SK-N-SH (cell line): ENCODE data around the gene FOXP1. TPM values are rescaled to one million over a fixed set of nuclear protein-coding genes. Genes with fewer than 3 reads are reported as not detected.

Experiments used
- CTCF ChIA-PET: fragments of 300-600, 350-600 bp; formaldehyde crosslinking; extraction: SDS; loops from one replicate; lab custom pipeline; 2021; lab: Yijun Ruan, JAX
- POLR2A ChIA-PET: fragments of 350-600 bp; sonication (Branson Sonifier 250); formaldehyde crosslinking; extraction: SDS; loops from one replicate; lab custom pipeline; 2020; ENCODE audit warnings: antibody characterized with exemption, inconsistent platforms; lab: Yijun Ruan, JAX
- DNase-seq: peaks from one replicate; pipeline ENCODE4 v3.0.0; 2012
- H2AFZ ChIP-seq: fragments of 200-600 bp; sonication (generic); 2 replicates; pipeline ENCODE4 v1.8.1; 2016; ENCODE audit warnings: antibody characterized with exemption, mild to moderate bottlenecking, low read depth
- H3F3A ChIP-seq: fragments of 200-600 bp; sonication (generic); replicated peaks from 2 replicates; pipeline ENCODE3; 2016; ENCODE audit warnings: antibody characterized with exemption, mild to moderate bottlenecking; ENCODE audit not compliant: insufficient read depth
- H3K27ac ChIP-seq, 2 experiments: fragments of 200-500 bp in 1 of 2; fragments of 200-600 bp in 1 of 2; sonication (Bioruptor generic) in 1 of 2; sonication (generic), shearing (Covaris generic) in 1 of 2; 2 replicates each; pipeline versions ENCODE4 v1.5.1 to v1.6.1; 2014 to 2016; ENCODE audit warnings: low read depth in 2 of 2, inconsistent platforms in 1 of 2, low read length in 1 of 2, mild to moderate bottlenecking in 1 of 2, mixed read lengths in 1 of 2
- H3K27me3 ChIP-seq: fragments of 200-600 bp; sonication (generic), shearing (Covaris generic); 2 replicates; pipeline ENCODE4 v1.6.1; 2016; ENCODE audit warnings: mixed run types; ENCODE audit not compliant: insufficient read depth
- H3K36me3 ChIP-seq, 2 experiments: fragments of 200-500 bp in 1 of 2; fragments of 200-600 bp in 1 of 2; sonication (Bioruptor generic) in 1 of 2; sonication (generic) in 1 of 2; replicated peaks in 1 of 2; 2 replicates each; pipeline versions ENCODE3 to v1.5.1; 2014 to 2016; ENCODE audit warnings: low read length in 1 of 2, mild to moderate bottlenecking in 1 of 2; ENCODE audit not compliant: insufficient read depth in 2 of 2, control insufficient read depth in 1 of 2
- H3K4me1 ChIP-seq, 2 experiments: fragments of 200-500 bp in 1 of 2; fragments of 200-600 bp in 1 of 2; sonication (Bioruptor generic) in 1 of 2; sonication (generic), shearing (Covaris generic) in 1 of 2; 2 replicates each; pipeline versions ENCODE4 v1.5.1 to v1.6.1; 2014 to 2016; ENCODE audit warnings: low read depth in 1 of 2, low read length in 1 of 2, mixed run types in 1 of 2; ENCODE audit not compliant: insufficient read depth in 2 of 2, control insufficient read depth in 1 of 2
- H3K4me2 ChIP-seq: fragments of 200-600 bp; sonication (generic), shearing (Covaris generic); 2 replicates; pipeline ENCODE4 v1.6.1; 2017; ENCODE audit warnings: mixed run types
- H3K4me3 ChIP-seq, 2 experiments: fragments of 200-500 bp in 1 of 2; fragments of 200-600 bp in 1 of 2; sonication (Bioruptor generic) in 1 of 2; sonication (generic), shearing (Covaris generic) in 1 of 2; 2 replicates each; pipeline versions ENCODE4 v1.5.1 to v1.8.1; 2014 to 2016; ENCODE audit warnings: low read depth in 2 of 2, inconsistent platforms in 1 of 2, low read length in 1 of 2, mild to moderate bottlenecking in 1 of 2, mixed read lengths in 1 of 2, moderate library complexity in 1 of 2
- H3K79me2 ChIP-seq: fragments of 200-600 bp; sonication (generic); 2 replicates; pipeline ENCODE4 v1.8.1; 2017; ENCODE audit warnings: mild to moderate bottlenecking; ENCODE audit not compliant: insufficient read depth
- H3K9ac ChIP-seq: fragments of 200-600 bp; sonication (generic); 2 replicates; pipeline ENCODE4 v1.6.1; 2017; ENCODE audit warnings: mixed run types
- H3K9me2 ChIP-seq: fragments of 200-600 bp; sonication (generic); 2 replicates; pipeline ENCODE4 v1.6.1; 2017; ENCODE audit warnings: mixed run types
- H3K9me3 ChIP-seq: fragments of 200-600 bp; sonication (generic); 2 replicates; pipeline ENCODE4 v1.6.1; 2017; ENCODE audit warnings: mixed run types, mild to moderate bottlenecking, moderate library complexity
- H4K20me1 ChIP-seq: fragments of 200-600 bp; sonication (generic); 2 replicates; pipeline ENCODE4 v1.6.1; 2017; ENCODE audit warnings: mild to moderate bottlenecking, mixed run types; ENCODE audit not compliant: insufficient read depth
- ELF1 ChIP-seq: IDR thresholded peaks from 2 replicates; pipeline ENCODE4 v1.4.0; 2012
- FOSL2 ChIP-seq: IDR thresholded peaks from 2 replicates; pipeline ENCODE4 v1.4.0; 2012; ENCODE audit warnings: low read depth, mild to moderate bottlenecking, moderate library complexity, borderline replicate concordance
- FOXJ3 ChIP-seq: sonication (generic); formaldehyde crosslinking; IDR thresholded peaks from 2 replicates; pipeline ENCODE4 v1.5.1; 2020; ENCODE audit warnings: mild to moderate bottlenecking, missing genetic modification reagents
- MAX ChIP-seq: IDR thresholded peaks from 2 replicates; pipeline ENCODE4 v1.4.0; 2012; ENCODE audit warnings: low read depth
- NFIC ChIP-seq: IDR thresholded peaks from 2 replicates; pipeline ENCODE4 v1.4.0; 2012; ENCODE audit warnings: borderline replicate concordance
- NRF1 ChIP-seq: IDR thresholded peaks from 2 replicates; pipeline ENCODE4 v1.6.1; 2012; ENCODE audit warnings: low read depth, mild to moderate bottlenecking, low read length
- RCOR1 ChIP-seq: fragments of 150-350 bp; IDR thresholded peaks from 2 replicates; pipeline ENCODE4 v1.6.1; 2017; ENCODE audit warnings: antibody characterized with exemption, low read length
- REST ChIP-seq: IDR thresholded peaks from 2 replicates; pipeline ENCODE4 v1.6.1; 2012; ENCODE audit warnings: mild to moderate bottlenecking, low read depth, low read length, moderate library complexity
- RFX5 ChIP-seq: IDR thresholded peaks from 2 replicates; pipeline ENCODE4 v1.6.1; 2012; ENCODE audit warnings: mild to moderate bottlenecking, improper control_type of control experiment, low read length
- RXRA ChIP-seq: IDR thresholded peaks from 2 replicates; pipeline ENCODE4 v1.4.0; 2012; ENCODE audit warnings: low read depth, mild to moderate bottlenecking, borderline replicate concordance
- SIN3A ChIP-seq: IDR thresholded peaks from 2 replicates; pipeline ENCODE4 v1.6.1; 2012; ENCODE audit warnings: low read depth, mild to moderate bottlenecking, low read length, moderate library complexity, borderline replicate concordance
- TAF1 ChIP-seq: IDR thresholded peaks from 2 replicates; pipeline ENCODE4 v1.6.1; 2012; ENCODE audit warnings: low read depth, mild to moderate bottlenecking, low read length, moderate library complexity, borderline replicate concordance
- TCF12 ChIP-seq: IDR thresholded peaks from 2 replicates; pipeline ENCODE4 v1.4.0; 2012
- TEAD4 ChIP-seq: IDR thresholded peaks from 2 replicates; pipeline ENCODE4 v1.4.0; 2012; ENCODE audit warnings: mild to moderate bottlenecking, borderline replicate concordance; ENCODE audit not compliant: insufficient read depth
- USF1 ChIP-seq: IDR thresholded peaks from 2 replicates; pipeline ENCODE4 v1.4.0; 2012; ENCODE audit warnings: low read depth, borderline replicate concordance
- USF2 ChIP-seq: fragments of 150-350 bp; IDR thresholded peaks from 2 replicates; pipeline ENCODE4 v1.6.1; 2017; ENCODE audit warnings: antibody characterized with exemption, low read length, low read depth, borderline replicate concordance
- YY1 ChIP-seq: IDR thresholded peaks from 2 replicates; pipeline ENCODE4 v1.4.0; 2012; ENCODE audit warnings: low read depth, mild to moderate bottlenecking
- WGBS: methylation state at CpG from one replicate; pipeline ENCODE4 v1.1.6; 2017; ENCODE audit warnings: low lambda C conversion rate; 5-methylcytosine and 5-hydroxymethylcytosine counted together
- polyA plus RNA-seq, 3 experiments: library from polyadenylated mRNA; depleted of rRNA; stranded (reverse); fragments of >200 nt; gene quantifications; 2 replicates each; pipeline ENCODE4 v1.2.3, GENCODE V29; 2012

FOXP1 gene
- polyA plus RNA-seq, 1 of the 3 experiments (the other 2 are of a cell fraction) = 8.8 TPM

GRCh38 chr3:71088742-71089141, 494.8 kb downstream of the FOXP1 start (continued):
- TF ChIP-seq RFX5 = no peak
- TF ChIP-seq TCF12 = no peak
- no peak for TF ChIP-seq NRF1
- TF ChIP-seq YY1 = no peak
- TF ChIP-seq, all 33 proteins: peak for 0

- DNase-seq = no peak
- no peak for TF ChIP-seq NFIC
- no peaks in the 10 kb centered on the region for H3K27me3 ChIP-seq
- no peak overlapping the region for H2AFZ ChIP-seq
- no peak overlapping the region for H3K9ac ChIP-seq
- no peaks in the 10 kb centered on the region; a peak in 1 of 4 replicates for H3K4me1 ChIP-seq
- no peak overlapping the region for H3K4me2 ChIP-seq
- WGBS = 91% methylated on average over 8 of the region's 8 CpGs
- no peaks in the 10 kb centered on the region for H3K9me3 ChIP-seq
- H3K4me3 ChIP-seq = no peak overlapping the region
- no peak overlapping the region for H3K27ac ChIP-seq
- ChIA-PET POLR2A (no interaction called here), CTCF (interaction anchor here (1.0 kb wide), 1 partner anchor 81 kb away, joined by 4 read pairs; no protein-coding TSS in a partner anchor)
- peaks cover 3% of the 10 kb centered on the region for H3F3A ChIP-seq
- H3K79me2 ChIP-seq = peaks cover 32% of the 10 kb centered on the region; the same call in 1 of the 2 replicates
- no peaks in the 10 kb centered on the region for H4K20me1 ChIP-seq
- peaks cover 0 to 12% of the 10 kb centered on the region in 2 experiments for H3K36me3 ChIP-seq
- H3K9me2 ChIP-seq = no peaks in the 10 kb centered on the region
Observed at GRCh38 chr3:71088019-71088708, 495.4 kb downstream of the FOXP1 start.

GRCh38 chr3:71087143-71088018, 496.1 kb downstream of the FOXP1 start:
- 95% methylated on average over 9 of the region's 9 CpGs for WGBS
- Histone ChIP-seq H3K9me2 (no peaks in the 10 kb centered on the region), H3K27me3 (no peaks in the 10 kb centered on the region), H3K4me3 (no peak overlapping the region), H3F3A (peaks cover 3% of the 10 kb centered on the region), H3K27ac (no peak overlapping the region), H3K4me2 (no peak overlapping the region), H2AFZ (no peak overlapping the region), H3K79me2 (peaks cover 32% of the 10 kb centered on the region; the same call in 1 of the 2 replicates), H3K9ac (no peak overlapping the region), H3K9me3 (no peaks in the 10 kb centered on the region), H4K20me1 (no peaks in the 10 kb centered on the region), H3K4me1 (no peaks in the 10 kb centered on the region; a peak in 1 of 4 replicates), H3K36me3 (peaks cover 0 to 12% of the 10 kb centered on the region in 2 experiments)
- ChIA-PET CTCF (interaction anchor here (0.9 to 1.2 kb wide), 2 partner anchors 14 to 17 kb away, joined by 3 to 4 read pairs; no protein-coding TSS in a partner anchor), POLR2A (no interaction called here)
- no peak for DNase-seq
- TF ChIP-seq SIN3A (no peak), REST (no peak), USF2 (no peak), FOSL2 (no peak), TAF1 (no peak), FOXJ3 (CRISPR knock-in tag) (no peak), NFIC (no peak), MAX (no peak), RXRA (no peak), NRF1 (no peak), ELF1 (no peak), RCOR1 (no peak), USF1 (no peak), TEAD4 (no peak)
